ENCODE data around the gene ZSWIM1. TPM values are rescaled to one million over a fixed set of nuclear protein-coding genes. Genes with fewer than 3 reads are reported as not detected.

The ZSWIM1 gene
- total and polyA plus RNA-seq, 2 of the 13 experiments (the other 11 are each of a cell fraction or from before 2014, with no cell fraction given): 9.5 to 11.7 TPM

GRCh38 chr20:45863543-45864470 lies 17.2 kb upstream of the ZSWIM1 start (continued):
- TF ChIP-seq ZNF318 (CRISPR knock-in tag; IDR thresholded peaks at IDR 0.05): no peak
- TF ChIP-seq ZBTB2 (CRISPR knock-in tag; IDR thresholded peaks at IDR 0.05; ENCODE audit: low read depth): no peak
- TF ChIP-seq REST (IDR thresholded peaks at IDR 0.05; ENCODE audit: borderline replicate concordance in 1 of 2, low read depth in 1 of 2, low read length in 2 of 2): no peak
- TF ChIP-seq PHF5A (CRISPR knock-in tag; IDR thresholded peaks at IDR 0.05; ENCODE audit: low read depth, unreplicated experiment): no peak
- TF ChIP-seq MIER3 (CRISPR knock-in tag; IDR thresholded peaks at IDR 0.05; ENCODE audit: borderline replicate concordance): peak; percentile 76; the same call in 1 of the 2 replicates
- no peak for TF ChIP-seq CAMTA2 (CRISPR knock-in tag; IDR thresholded peaks at IDR 0.05; ENCODE audit: borderline replicate concordance)
- TF ChIP-seq RAD51 (IDR thresholded peaks at IDR 0.05; ENCODE audit: borderline replicate concordance): no peak
- peak; percentile 70 for TF ChIP-seq ERF (CRISPR knock-in tag; IDR thresholded peaks at IDR 0.05)
- no peak for TF ChIP-seq ZBTB8A (CRISPR knock-in tag; IDR thresholded peaks at IDR 0.05; ENCODE audit: borderline replicate concordance, low read depth)
- 0 out of 2 replicates have a peak, but pooled peaks have one; percentile 34 for TF ChIP-seq ZNF12 (CRISPR knock-in tag; IDR thresholded peaks at IDR 0.05)
- TF ChIP-seq CCDC6 (CRISPR knock-in tag; IDR thresholded peaks at IDR 0.05): no peak
- no peak for TF ChIP-seq ZNF75D (CRISPR knock-in tag; IDR thresholded peaks at IDR 0.05; ENCODE audit: borderline replicate concordance)
- no peak for TF ChIP-seq ZFAT (CRISPR knock-in tag; conservative IDR thresholded peaks at IDR 0.05)
- no peak for TF ChIP-seq SP1 (IDR thresholded peaks at IDR 0.05)
- peak; percentile 39; the same call in 1 of the 2 replicates for TF ChIP-seq SP1 (CRISPR knock-in tag; IDR thresholded peaks at IDR 0.05)
